BJ (cell line): ENCODE results near the gene TBXA2R. TPM values are rescaled to one million over a fixed set of nuclear protein-coding genes. Genes with fewer than 3 reads are reported as not detected.

Experiments
- CTCF ChIA-PET: fragments of 350-600 bp; formaldehyde crosslinking; extraction: SDS; loops from one replicate; lab custom pipeline; 2021; ENCODE audit warnings: antibody characterized with exemption, inconsistent platforms; lab: Yijun Ruan, JAX
- POLR2A ChIA-PET: fragments of 300-600 bp; sonication (Branson Sonifier 250); formaldehyde crosslinking; extraction: SDS; loops from one replicate; lab custom pipeline; 2021; ENCODE audit warnings: antibody characterized with exemption; lab: Charles Lee
- DNase-seq: peaks from one replicate; pipeline ENCODE4 v3.0.0-alpha.2; 2011; ENCODE audit warnings: low read depth
- H3K27me3 ChIP-seq: 2 replicates; pipeline ENCODE4 v1.6.0; 2011; ENCODE audit warnings: low read length; ENCODE audit not compliant: control insufficient read depth, insufficient read depth
- H3K36me3 ChIP-seq: 2 replicates; pipeline ENCODE4 v1.5.1; 2011; ENCODE audit warnings: low read length; ENCODE audit not compliant: control insufficient read depth, insufficient read depth
- H3K4me3 ChIP-seq: 2 replicates; pipeline ENCODE4 v1.5.1; 2011; ENCODE audit warnings: low read depth, mild to moderate bottlenecking, control low read depth, low read length
- polyA plus RNA-seq: library from polyadenylated mRNA; depleted of rRNA; stranded (reverse); fragments of >200 nt; gene quantifications from 2 replicates; pipeline ENCODE4 v1.2.3, GENCODE V29; 2011
- TF ChIP-seq, protein P1 (sequence below): IDR thresholded peaks from 2 replicates; pipeline ENCODE4 v1.5.1; 2011; ENCODE audit warnings: low read depth, mild to moderate bottlenecking, control low read depth, inconsistent platforms, low read length, moderate library complexity; ENCODE audit not compliant: insufficient read depth

The TBXA2R gene
- polyA plus RNA-seq, 1 experiment: 1.2 TPM

DNA sequence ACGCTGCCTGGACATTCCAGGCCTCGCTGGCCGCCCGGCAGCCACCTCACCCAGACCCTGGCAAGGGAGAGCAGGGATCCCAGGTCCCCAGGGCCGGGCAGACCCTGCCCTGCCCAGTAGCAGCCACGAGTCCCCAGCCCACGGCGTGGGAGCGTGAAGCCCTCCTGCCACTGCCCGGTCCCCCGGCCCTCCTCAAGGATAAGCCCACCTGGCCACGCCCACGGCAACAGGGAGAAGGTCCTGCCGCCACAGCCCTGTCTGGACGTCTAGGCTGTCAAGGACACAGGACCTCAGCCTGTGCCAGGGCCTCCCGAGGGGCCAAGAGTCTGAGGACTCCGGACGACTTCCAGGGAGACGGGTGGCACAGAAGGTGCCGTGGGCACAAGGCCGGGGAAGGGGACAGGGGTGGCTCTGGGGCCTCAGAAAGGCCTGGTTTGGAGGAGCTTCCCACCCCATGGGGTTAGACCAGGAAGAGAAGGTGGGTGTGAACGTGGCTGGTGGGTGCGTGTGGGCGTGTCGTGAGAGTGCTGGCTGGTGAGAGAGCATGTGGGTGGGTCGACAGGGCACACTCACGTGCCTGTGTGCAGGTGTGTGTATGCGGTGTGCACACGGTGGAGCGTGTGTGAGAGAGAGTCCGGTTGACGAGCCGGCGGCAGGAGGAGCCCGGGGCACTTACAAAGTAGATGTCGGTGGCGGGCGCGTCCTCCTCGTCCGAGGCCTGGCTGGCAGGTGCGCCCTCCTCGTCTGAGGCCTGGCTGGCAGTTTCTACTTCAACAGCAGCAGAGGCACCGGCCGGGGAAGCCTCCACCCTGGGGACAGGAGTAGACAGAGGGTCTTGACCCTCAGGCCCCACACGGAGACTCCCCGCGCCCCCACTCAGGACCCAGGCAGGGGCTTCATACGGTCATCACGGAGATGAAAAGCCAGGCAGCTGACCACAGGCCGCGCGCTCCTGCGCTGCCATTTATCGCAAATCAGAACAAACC is 31.8 kb upstream of the TBXA2R start:
- TF ChIP-seq, protein P1, sequence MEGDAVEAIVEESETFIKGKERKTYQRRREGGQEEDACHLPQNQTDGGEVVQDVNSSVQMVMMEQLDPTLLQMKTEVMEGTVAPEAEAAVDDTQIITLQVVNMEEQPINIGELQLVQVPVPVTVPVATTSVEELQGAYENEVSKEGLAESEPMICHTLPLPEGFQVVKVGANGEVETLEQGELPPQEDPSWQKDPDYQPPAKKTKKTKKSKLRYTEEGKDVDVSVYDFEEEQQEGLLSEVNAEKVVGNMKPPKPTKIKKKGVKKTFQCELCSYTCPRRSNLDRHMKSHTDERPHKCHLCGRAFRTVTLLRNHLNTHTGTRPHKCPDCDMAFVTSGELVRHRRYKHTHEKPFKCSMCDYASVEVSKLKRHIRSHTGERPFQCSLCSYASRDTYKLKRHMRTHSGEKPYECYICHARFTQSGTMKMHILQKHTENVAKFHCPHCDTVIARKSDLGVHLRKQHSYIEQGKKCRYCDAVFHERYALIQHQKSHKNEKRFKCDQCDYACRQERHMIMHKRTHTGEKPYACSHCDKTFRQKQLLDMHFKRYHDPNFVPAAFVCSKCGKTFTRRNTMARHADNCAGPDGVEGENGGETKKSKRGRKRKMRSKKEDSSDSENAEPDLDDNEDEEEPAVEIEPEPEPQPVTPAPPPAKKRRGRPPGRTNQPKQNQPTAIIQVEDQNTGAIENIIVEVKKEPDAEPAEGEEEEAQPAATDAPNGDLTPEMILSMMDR: no peak
- POLR2A ChIA-PET: no interaction called here
- DNase-seq: no peak
- H3K4me3 ChIP-seq: no peak overlapping the region
- CTCF ChIA-PET: no interaction called here
- H3K36me3 ChIP-seq: peaks cover 35% of the 10 kb centered on the region
- H3K27me3 ChIP-seq: no peaks in the 10 kb centered on the region

DNA sequence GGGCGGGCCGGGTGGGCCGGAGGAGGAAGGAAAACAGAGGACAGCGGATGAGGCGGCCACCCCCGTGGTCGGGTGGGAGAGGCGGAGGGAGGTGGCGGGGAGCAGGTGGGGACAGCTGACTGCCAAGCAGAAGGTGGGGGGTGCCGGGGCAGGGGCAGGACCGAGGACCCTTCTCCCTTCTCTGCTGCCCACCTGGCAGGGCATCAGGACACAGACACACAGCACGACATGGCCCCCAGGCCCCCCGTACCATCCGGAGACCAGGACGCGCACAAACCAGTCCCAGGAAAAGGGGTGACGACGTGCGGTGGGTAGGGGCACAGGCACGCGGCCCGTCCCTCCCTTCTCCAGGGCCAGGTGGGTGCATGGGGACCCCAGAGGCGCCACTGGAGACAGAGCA is 30.9 kb upstream of the TBXA2R start:
- no peak for DNase-seq
- ChIA-PET CTCF (no interaction called here), POLR2A (no interaction called here)
- no peak overlapping the region for H3K4me3 ChIP-seq
- TF ChIP-seq, protein P1: no peak
- peaks cover 33% of the 10 kb centered on the region for H3K36me3 ChIP-seq
- no peaks in the 10 kb centered on the region for H3K27me3 ChIP-seq

DNA sequence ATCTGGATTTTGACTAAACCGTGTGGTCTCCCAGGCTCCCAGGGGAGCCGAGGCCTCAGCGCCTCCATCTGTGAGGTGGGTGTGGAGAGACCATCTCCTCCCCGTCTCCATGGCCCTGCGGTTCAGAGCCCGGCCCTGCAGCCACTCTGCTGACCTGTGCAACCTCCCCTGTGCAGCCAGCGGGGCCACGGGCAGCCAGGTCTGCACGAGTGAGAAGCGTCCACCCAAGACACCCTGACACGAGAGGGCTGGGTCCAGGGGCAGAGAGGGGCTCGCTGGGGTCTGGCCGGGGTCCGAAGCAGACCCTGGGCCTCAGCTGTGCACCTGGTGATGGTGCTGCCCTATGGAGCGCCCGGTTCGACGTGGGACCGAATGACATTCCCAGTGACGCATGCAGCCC is 30.3 kb upstream of the TBXA2R start:
- H3K27me3 ChIP-seq: no peaks in the 10 kb centered on the region
- ChIA-PET CTCF (no interaction called here), POLR2A (no interaction called here)
- H3K36me3 ChIP-seq: peaks cover 32% of the 10 kb centered on the region
- H3K4me3 ChIP-seq: no peak overlapping the region
- no peak for DNase-seq
- TF ChIP-seq, protein P1: no peak

DNA sequence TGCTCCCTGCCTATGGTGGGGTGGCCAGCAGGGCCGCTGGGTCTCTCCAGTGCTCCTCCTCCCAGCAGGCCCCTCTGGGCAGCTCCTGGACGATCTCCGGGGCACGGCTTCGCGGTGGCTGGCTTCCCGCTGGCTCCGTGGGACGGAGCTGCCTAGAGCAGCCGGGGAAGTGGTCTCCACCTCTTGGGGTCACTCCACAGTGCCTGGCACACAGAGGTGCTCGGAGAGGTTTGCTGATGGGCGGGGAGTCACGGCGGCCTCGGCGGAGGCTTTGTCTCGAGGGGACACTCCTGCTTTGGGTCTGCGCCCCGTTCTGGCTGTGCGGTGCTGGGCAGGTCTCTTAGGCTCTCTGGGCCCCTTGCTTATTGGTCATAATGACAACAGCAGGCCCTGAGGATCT is 29.8 kb upstream of the TBXA2R start:
- TF ChIP-seq, protein P1: no peak
- ChIA-PET CTCF (no interaction called here), POLR2A (no interaction called here)
- Histone ChIP-seq H3K36me3 (peaks cover 30% of the 10 kb centered on the region), H3K27me3 (no peaks in the 10 kb centered on the region), H3K4me3 (no peak overlapping the region)
- no peak for DNase-seq

DNA sequence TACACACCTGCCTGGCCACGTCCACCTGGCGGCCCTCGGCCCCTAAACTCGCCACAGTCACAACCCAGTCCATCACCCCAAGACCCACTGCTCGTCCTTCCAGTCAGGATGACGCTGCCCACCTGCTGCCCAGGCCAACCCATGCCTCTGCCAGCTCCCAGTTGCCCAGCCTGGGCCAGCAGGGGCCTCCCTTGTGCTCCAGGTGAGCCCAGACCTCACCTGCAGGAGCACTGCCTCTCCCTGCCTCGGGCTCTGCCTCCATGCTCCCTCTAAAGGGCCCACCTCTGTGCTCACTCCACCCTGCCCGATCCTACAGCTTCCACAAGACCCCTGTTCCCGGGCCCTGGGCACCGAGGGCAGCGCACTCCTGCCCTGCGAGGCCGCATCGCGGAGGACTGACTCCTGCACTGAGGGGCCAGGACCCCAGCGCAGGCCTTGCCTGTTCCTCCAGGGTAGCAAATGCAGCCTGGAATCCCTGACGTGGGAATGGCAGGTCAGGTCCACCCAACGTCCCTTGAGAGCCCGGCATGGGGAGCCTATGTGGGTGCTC is 27.9 kb upstream of the TBXA2R start:
- H3K27me3 ChIP-seq: no peaks in the 10 kb centered on the region
- TF ChIP-seq, protein P1: no peak
- CTCF ChIA-PET: no interaction called here
- no peak overlapping the region for H3K4me3 ChIP-seq
- POLR2A ChIA-PET: no interaction called here
- peaks cover 30% of the 10 kb centered on the region for H3K36me3 ChIP-seq
- no peak for DNase-seq
